Hematopoietic multipotent progenitor cell treated with erythropoietin and hydrocortisone succinate and interleukin-3 and kit ligand, for 17 days (in vitro differentiated cells): ENCODE measurements around the gene KRT86.
"Not testable (repeated sequence)": the region's sequence is repeated elsewhere in the genome, so short reads cannot be mapped to it uniquely, and the experiment has no call there.

Experiments
- DNase-seq: peaks from one replicate; pipeline ENCODE4 v3.0.0-alpha.2; 2015; ENCODE audit warnings: low spot score

KRT86 gene

DNA sequence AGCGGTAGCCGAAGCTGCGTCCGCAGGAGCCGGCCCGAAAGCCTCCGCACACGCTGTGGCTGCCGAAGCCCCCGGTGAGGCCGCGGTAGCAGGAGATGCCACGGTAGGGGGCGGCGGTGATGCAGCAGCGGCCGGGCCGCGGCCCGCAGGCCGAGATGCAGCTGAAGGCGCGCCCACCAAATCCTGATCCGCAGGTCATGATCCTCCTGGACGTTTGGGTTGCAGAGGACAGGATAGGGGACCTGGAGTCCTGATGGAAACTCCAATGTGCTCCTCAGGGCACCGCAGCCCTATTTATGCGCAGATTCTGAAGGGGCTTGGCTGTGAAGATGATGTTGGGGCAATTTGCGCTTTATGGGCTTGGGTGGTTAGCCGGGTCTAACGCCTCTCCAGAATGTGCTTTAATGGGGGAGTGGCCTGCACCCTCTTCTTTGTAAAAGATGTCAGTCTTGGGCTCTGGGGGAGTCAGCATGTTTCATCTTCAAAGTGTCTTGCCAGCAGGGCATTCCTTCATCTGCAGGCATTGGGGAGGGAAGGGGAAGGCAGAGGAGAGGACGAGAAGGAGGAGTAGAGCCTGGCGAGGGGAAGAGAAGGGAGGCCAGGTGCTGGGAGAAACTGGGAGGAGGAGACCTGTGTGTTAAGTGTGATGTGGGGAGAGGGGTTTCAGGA, 17.0 kb downstream of the KRT86 start, which contains the start of gene KRT81:
Gene KRT81 (minus strand): TSS at position 268 of the 669 bp plus-strand sequence. CDS start 69 bp downstream, at position 199.
- DNase-seq = no peak

DNA sequence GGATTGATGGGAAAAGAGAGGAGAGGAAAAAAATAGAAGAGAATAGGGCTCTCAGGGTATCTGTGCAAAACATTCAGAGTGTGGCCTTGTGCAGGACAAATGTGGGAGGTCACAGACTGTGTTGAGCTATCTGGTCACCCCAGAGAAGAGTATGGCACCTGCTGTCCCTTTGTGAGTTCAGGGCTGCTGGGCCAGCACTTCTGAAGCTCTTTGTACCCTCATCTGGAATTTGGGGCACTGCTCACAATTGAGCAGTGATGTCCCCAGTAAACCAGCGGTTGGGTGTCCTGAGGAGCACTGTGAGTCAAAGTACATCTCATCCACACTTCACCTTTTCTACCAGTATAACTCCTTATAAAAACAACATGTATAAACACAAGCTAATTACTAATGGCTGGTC, 19.5 kb downstream of the KRT86 start:
- DNase-seq = no peak

DNA sequence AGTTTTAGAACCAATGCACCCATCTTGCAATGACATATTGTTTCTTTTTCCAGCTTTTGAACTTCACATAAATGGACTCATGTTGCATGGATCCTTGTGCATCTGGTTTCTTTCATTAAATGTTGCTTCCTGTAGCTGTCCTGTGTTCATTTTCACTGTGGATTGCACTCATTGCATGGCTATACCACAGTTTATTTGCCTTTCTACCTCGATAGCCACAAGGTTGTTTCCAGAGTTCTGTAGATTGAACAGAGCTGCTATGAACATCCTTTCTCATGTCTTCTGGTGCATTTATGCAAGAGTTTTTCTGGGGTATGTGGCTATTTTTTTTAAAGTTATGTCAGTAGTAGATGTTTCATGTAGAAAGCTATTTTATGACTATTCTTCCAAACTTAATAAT, 20.4 kb downstream of the KRT86 start:
- no peak for DNase-seq

DNA sequence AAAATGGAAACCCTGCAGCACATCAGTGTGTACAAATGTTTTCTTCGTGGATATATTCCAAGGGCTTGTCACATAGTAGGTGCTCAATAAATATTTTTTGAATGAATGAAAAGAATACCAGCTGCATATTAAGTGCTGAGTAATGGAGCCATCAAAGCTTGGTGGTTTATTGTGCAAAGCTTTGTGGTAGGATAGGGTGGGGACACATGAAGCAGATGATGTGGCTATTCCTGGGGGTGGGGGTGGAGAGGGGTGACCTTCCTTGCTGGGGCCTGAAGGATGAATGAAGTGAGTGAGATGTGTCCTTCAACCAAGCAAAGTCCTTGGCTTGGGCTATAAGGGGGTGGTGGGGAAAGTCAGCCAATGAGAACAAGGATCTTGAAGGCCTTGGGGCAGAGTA, 21.2 kb downstream of the KRT86 start:
- DNase-seq = no peak

DNA sequence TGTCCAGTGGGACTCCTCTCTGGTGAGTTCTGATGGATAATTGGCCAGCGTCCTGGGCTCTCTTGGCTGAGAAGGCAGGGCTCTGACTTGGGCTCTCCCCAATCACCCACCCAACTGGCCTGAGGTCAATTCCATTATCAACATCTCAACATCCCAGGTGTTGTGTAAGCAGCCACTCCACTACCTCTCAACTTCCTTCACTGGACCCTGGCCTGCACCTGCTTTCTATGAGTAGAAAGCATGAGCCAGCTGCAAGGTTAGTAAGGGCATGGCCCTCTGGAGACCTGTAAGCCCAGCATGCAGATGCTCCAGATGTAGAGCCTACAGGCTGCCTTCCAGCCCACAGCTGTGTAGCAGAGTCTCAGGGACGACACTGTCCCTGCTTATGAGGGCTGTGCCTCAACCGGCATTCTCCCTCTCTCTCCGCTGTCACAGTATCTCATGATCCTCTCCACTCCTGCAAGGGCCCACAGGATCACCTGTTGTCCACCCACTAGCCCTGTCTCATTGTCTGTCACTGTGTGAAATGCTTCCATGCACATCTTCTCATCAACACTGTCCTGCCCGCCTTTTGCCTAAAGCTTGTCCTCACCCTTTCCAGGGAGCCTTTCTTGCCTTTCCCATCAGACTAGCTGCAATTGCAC, 22.2 kb downstream of the KRT86 start:
- no peak for DNase-seq

DNA sequence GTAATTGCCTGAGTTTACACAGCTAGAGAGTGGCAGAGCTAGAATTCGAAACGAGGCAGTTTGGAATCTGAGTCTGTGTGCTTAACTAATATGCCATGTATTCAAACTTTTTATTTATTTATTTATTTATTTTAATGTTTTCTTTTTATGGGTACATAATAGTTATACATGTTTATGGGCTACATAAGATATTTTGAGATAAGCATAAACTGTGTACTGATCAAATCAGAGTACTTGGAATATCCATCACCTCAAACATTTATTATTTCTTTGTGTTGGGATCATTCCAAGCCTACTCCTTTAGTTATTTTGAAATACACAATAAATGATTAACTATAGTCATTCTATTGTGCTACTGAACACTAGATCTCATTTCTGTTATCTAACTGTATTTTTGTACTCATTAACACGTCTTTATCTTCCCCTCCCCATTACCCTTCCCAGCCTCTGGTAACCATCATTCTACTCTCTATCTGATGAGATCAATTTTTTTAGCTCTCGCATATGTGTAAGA, 24.3 kb downstream of the KRT86 start:
- DNase-seq = no peak

DNA sequence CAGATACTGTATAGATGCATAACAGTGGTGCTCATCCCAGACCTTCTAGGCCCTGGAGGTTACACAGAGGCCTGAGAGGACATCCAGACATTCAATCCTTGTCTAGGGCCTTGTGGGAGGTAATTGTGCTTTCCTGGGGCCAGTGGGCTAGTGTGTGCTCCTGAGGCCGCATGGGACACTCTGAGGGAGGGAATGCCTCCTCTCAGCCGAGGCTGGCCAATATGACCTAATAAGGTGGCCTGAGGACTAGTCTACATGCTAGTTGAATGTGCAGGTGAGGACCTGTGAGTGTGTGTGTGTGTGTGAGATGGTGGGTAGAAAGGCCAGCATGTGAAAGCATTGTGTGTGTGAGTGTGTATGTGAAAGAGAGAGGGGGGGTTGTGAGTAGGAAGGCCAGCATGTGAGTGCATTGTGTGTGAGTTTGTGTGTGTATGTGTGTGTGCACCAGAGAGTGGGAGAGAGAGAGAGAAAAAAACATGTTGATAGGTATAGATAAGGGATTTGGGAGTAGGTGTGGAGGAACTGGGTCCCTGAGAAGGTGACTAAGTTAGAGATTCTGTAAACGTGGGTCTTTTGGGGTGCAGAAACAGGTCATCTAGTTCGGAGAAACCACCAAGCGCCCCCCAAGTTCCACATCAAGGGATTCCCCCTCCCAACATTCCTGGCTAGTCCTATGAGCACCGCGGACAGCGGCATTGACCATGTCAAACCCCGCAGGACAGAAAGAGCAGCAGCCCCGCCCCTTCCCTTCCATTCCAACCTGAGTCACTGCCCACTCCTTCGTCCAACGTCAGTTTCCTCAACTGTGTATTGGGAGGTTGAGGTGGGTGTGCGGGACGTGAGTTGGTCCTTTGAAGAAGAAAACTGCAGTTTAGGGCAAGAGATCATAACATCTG, 26.6 kb downstream of the KRT86 start:
- DNase-seq = no peak

DNA sequence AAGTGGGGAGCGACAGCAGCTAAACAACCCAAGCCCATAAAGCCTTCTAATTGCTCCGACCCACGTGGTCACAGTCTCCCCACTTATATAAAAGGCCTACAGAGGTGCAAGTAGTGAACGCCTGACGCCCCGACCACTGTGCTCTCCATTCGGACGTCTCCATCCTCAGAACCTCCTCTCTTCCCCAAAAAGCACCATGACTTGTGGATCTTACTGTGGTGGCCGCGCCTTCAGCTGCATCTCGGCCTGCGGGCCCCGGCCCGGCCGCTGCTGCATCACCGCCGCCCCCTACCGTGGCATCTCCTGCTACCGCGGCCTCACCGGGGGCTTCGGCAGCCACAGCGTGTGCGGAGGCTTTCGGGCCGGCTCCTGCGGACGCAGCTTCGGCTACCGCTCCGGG, 27.3 kb downstream of the KRT86 start:
- not testable (repeated sequence) for DNase-seq

DNA sequence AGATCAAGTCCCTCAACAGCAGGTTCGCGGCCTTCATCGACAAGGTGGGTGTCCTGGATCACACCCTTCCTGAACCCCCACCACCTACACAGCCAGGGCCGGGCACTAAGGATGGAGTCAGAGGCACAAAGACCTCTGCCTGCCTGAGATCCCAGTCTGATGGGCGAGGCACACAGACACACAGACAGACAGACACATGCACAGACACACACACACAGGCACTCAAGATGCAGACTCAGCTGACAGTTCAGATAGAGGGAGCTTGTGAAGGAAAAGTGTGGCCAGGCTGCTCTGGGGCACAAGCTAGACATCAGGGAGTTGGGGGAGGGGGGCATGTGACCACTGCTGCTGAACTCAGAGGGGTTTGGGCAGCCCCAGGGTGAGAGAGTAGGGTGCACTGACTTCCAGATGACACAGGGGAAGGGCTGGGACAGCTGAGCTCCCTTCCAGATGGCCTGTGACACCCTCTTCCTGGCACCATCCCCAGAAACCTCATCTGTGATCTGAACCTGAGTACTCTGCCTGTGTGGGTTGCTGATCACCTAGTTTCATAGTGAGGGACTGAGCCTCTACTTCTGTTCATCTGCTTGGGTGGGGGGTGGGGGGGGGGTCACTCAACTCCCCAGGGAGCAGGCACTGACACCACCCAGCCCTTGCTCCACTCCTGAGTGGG, 27.9 kb downstream of the KRT86 start:
- not testable (repeated sequence) for DNase-seq

DNA sequence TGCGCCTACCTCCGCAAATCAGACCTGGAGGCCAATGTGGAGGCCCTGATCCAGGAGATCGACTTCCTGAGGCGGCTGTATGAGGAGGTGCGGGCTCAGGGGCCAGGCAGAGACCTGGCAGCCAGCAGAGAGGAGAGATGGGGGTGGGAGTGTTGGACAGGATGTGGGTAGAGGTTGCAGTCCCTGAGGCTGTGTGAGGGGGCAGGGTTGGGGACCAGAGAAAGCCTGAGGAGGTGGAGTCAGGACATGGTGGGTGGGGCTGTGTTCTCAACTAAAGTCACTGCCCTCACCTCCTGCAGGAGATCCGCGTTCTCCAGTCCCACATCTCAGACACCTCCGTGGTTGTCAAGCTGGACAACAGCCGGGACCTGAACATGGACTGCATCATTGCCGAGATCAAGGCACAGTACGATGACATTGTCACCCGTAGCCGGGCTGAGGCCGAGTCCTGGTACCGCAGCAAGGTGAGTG, 30.5 kb downstream of the KRT86 start:
- DNase-seq = not testable (repeated sequence)

DNA sequence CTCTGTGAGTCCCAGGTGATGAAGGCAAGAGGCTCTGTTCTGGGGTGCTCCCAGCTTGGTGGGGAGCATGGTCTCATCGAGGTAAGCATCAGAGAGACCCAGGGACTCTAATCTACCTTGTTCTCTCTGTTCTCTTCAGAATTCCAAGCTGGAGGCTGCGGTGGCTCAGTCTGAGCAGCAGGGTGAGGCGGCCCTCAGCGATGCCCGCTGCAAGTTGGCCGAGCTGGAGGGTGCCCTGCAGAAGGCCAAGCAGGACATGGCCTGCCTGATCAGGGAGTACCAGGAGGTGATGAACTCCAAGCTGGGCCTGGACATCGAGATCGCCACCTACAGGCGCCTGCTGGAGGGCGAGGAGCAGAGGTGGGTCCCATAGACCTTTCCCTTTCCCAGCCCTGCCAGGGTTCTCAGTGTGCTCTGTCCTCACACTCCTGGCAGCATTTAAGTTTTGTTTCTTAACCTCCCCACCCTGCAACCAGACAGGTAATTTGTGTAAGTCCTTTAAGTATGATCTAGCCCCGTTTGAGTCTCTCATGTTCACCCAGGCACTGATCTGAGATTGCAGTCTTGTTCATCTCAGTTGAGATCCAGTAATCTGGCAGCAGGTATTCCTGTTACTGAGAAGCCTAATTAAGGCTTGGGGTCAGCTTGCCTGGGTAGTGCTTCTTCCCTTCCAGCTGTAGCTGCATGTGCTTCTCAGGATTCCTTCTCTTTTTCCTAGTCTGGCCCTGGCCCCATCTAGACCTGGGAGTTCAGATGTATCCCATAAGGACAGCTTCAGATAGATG, 31.7 kb downstream of the KRT86 start:
- no peak for DNase-seq

DNA sequence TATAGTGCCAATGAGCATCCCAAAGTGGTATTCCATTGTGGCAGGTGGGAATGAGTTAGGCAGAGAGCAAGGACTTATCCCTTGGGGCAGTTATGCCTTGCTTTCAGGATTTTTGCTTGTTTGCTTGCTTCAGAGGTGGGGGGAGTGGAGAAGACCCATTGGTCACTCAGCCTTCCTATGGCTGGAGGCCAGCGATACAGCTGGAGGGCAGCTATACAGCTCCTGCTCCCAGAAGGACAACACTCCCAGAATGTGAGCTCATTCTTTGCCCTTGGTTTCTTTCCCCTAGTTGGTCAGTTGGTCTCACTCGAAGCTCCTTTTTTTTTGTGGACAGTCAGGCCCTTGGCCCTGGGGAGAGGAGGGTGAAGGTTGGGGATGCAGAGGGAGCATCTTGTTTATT, 32.3 kb downstream of the KRT86 start:
- DNase-seq = no peak

DNA sequence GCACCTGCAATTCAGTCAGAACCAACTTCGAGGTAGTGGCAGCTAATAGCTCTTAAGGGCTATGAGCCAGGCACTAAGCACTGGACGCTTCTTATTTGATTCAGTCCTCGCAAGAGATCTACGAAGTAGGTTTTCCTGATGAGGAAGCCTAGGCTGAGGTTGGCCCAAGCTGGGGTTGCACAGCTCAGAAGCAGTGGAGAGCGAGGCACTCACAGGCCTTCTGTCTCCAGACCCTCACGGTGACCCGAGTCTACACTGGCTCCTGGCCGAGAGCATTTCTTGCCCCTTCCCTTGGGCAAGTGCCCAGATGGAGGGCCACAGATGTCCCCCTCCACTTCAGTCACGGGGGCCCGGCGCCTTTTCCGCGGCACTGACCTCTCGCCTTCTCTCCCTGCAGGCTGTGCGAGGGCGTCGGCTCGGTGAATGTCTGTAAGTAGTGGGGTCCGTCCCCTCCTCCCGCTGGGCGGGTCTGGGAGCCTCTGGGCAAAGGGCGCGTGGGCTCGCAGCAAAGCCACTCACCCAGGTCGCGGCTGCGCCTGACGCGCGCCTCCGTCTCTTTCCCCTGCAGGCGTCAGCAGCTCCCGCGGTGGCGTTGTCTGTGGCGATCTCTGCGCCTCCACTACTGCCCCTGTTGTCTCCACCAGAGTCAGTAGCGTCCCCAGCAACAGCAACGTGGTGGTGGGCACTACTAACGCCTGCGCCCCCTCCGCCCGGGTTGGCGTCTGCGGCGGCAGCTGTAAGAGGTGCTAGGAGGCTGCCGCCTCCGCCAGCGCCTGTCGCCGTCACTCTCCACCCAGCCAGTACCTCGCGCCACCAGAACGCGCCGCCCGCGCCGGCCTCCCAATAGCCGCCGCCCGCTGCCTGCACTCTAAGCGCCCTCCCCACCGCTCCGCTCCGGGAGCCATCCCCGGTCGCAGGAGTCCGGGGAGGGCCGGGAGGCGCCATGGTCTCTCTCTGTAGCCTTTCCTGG, 33.7 kb downstream of the KRT86 start:
- DNase-seq = no peak

DNA sequence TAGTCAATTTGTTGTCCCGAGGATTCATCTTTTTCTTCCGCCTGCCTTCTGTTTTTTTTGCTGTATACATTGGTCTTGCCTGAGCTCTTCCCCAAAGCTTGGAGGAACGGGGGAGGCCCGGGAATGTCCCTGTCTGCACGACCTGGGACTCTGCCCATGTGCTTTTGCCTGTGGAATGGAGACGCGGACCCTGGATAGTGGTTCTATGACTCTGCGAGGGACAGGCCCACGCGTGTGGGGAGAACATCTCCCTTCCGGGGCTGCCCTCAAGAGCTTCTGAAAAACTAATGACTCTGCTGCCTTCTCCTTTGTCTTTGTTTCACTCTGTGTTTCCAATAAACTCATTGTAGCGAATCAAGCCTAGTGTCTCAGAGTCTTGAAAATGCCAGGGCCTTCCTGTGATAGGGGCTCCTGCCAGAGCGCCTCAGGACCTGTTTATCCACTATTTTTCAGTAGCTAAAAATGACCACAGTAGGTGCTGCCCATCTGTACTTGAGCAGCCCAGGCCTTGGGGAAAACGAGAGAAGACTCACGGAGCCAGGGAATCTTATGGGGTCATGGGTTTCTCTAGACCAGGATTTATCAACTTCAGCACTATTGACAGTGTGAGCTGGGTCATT, 34.5 kb downstream of the KRT86 start:
- DNase-seq = no peak

DNA sequence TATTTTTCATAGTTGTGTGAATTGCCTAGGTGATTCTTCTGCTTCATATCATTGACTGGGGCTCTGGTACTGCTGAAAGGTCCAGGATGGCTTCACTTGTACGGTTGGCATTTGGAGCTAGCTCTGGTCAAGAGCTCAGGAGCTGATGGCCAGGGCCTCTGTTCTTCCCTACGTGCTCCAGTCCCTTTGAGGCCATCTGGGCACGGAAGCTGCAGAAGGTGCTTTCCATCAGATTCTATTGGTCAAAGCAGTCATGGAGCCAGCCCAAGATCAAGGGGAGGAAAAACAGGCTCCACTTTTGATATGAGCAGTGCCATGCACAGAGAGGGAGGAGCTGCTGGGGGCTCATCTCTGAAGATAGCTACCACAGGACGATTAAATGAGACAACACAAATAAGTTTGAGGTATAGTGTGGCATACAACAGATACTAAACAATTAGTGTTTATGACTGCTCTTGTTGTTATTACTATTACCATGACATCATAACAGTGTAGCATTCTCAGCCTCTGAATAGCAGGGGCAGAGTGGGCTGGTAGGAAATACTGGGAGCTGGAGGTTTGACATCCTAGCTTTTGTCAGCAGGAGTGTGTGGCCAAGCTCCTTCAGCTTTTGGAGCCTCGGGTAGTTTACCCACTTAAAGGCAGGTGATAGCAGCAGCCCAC, 36.3 kb downstream of the KRT86 start:
- no peak for DNase-seq

DNA sequence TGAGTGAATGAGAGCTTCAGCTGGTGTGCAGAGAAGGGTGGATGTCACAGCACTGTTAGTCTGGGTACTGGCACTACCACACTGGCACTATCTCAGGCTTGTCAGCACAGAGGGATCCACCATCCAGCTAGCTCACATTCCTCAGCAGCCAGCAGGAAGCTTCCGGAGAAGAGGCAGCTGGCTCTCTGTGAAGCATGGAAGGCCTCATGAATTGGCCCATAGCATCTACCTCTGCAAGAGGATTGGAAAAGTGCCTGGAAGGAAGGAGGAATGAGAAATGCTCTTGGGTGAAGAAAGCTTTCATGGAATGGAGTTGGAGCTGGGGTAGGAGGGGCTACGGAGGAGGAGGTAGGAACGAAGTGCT, 36.8 kb downstream of the KRT86 start:
- DNase-seq = no peak

DNA sequence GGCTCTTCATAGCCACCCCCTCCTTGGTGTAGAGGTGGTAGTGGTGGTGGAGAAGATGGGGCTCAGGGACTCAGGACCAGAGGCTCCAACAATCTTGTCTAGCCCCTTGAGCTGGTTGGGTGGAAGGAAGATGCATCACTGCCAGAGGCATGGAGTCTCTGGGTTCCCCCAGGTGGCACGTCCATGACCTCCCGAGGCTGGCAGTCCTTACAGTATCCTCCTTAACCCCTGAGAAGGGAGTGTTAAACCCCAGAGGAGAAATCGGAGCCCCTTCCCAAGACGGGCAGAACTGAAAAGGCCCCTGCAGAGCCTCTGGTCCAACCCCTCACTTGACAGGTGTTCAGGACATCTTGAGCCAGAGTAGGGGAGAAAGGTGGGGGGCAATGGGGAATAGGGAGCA, 37.6 kb downstream of the KRT86 start:
- no peak for DNase-seq

DNA sequence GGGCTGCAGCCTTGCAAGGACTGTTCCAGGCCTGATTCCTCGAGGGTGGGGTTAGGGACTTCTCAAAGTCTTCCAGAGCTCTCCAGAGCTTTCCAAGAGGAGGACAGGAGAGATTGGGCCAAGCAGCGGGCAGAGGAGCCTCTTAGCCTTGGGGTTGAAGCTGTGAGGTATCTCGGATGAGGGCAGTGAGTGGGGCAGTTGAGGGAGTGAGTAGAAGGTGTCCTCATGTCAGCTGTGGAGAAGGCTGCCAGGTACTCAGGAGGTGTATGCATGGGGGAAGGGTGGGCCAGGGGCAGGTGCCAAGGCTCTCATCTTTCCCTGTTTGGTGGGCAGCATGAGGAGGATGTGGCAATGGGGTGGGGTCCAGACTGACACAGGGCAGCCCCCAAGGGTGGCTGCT, 39.0 kb downstream of the KRT86 start:
- no peak for DNase-seq

DNA sequence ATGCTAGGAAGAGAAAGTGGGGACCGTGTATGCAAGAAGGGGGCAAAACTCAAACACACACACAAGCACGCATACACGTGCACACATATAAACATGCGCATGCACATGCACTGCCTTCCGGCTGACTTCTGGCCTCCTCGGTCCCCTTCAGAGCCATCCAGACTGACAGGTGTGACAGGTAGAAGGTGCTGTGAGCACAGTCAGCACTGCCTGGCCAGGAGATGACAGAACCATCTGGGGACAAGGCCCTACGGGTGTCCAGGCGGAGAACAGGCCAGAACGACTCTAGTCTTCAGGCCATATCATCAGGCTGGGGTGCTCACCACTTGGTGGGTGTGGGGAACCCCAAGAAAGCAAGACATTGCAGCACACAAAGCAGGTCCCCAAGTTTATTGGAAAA, 39.5 kb downstream of the KRT86 start:
- DNase-seq = no peak
